Activated B cell treated with CpG ODN at 0.5 μM for 24 hours (primary cell): ENCODE data around the gene TBC1D17. TPM values are rescaled to one million over a fixed set of nuclear protein-coding genes. Genes with fewer than 3 reads are reported as not detected.

ENCODE experiments used
- ATAC-seq: fragments of 200-7000 bp; cut with Tn5 transposase; one replicate; pipeline ENCODE4 v1.10.0; 2021; ENCODE audit warnings: low read depth, mild to moderate bottlenecking, moderate library complexity
- CTCF ChIA-PET: fragments of 350-600 bp; sonication (Branson Sonifier 250); formaldehyde crosslinking; loops from one replicate; lab custom pipeline; 2021; ENCODE audit warnings: antibody characterized with exemption; lab: Charles Lee
- POLR2A ChIA-PET: fragments of 350-600 bp; sonication (Branson Sonifier 250); formaldehyde crosslinking; loops from one replicate; lab custom pipeline; 2021; ENCODE audit warnings: antibody characterized with exemption; lab: Charles Lee
- DNase-seq: peaks from one replicate; pipeline ENCODE4 v3.0.0; 2022
- H3K27ac Mint-ChIP-seq: one replicate; pipeline ENCODE4 v1.8.0; 2020; ENCODE audit warnings: mixed read lengths
- H3K27me3 Mint-ChIP-seq: one replicate; pipeline ENCODE4 v1.8.0; 2021; ENCODE audit warnings: mixed read lengths
- H3K36me3 Mint-ChIP-seq: one replicate; pipeline ENCODE4 v1.8.0; 2021; ENCODE audit warnings: low read depth, mixed read lengths
- H3K4me1 Mint-ChIP-seq: one replicate; pipeline ENCODE4 v1.8.0; 2021; ENCODE audit warnings: mixed read lengths
- H3K4me3 Mint-ChIP-seq: one replicate; pipeline ENCODE4 v1.8.0; 2020; ENCODE audit warnings: mild to moderate bottlenecking, mixed read lengths
- H3K9me3 Mint-ChIP-seq: one replicate; pipeline ENCODE4 v1.8.0; 2020; ENCODE audit warnings: mixed read lengths
- CTCF ChIP-seq: fragments of 200-600 bp; IDR thresholded peaks from one replicate; pipeline ENCODE4 v1.8.0; 2022; ENCODE audit warnings: antibody characterized with exemption, mild to moderate bottlenecking
- intact Hi-C: fragments of 100-400 bp; cut with micrococcal nuclease; formaldehyde crosslinking; loops from one replicate; pipeline ENCODE4 v1.15.1; 2024
- total RNA-seq: library from RNA; stranded (reverse); gene quantifications from 2 replicates; pipeline ENCODE4 v1.2.3, GENCODE V29; 2022

Gene TBC1D17
- total RNA-seq, 1 donor from 2014 or later = 57.0 TPM

- no peaks in the 10 kb centered on the region for H3K27me3 Mint-ChIP-seq
- POLR2A ChIA-PET = no interaction called here
- intact Hi-C loops = loop anchor here (10.0 kb wide), 2 partner anchors 758 to 878 kb away; partner anchors contain the start of genes C19orf73, GYS1, LIN7B and PPFIA3
Observed at GRCh38 chr19:49872245-49873128, 5.0 kb upstream of the TBC1D17 start.

GRCh38 chr19:49873129-49873521, 4.4 kb upstream of the TBC1D17 start:
- Mint-ChIP-seq H3K36me3 (peaks cover 8% of the 10 kb centered on the region), H3K27ac (no peak overlapping the region), H3K4me1 (peaks cover 26% of the 10 kb centered on the region), H3K4me3 (no peak overlapping the region), H3K9me3 (no peaks in the 10 kb centered on the region), H3K27me3 (no peaks in the 10 kb centered on the region)
- no peak for TF ChIP-seq CTCF
- intact Hi-C loops = loop anchor here (10.0 kb wide), 2 partner anchors 758 to 878 kb away; partner anchors contain the start of genes C19orf73, GYS1, LIN7B and PPFIA3
- no peak for DNase-seq
- CTCF ChIA-PET = no interaction called here
- POLR2A ChIA-PET = no interaction called here
- ATAC-seq = no peak

More at GRCh38 chr19:49872245-49873128, 5.0 kb upstream of the TBC1D17 start:
- ATAC-seq (no peak), DNase-seq (no peak)
- Mint-ChIP-seq H3K4me1 (peaks cover 26% of the 10 kb centered on the region), H3K27ac (no peak overlapping the region), H3K9me3 (no peaks in the 10 kb centered on the region), H3K4me3 (no peak overlapping the region), H3K36me3 (peaks cover 8% of the 10 kb centered on the region)
- CTCF ChIA-PET = no interaction called here
- no peak for TF ChIP-seq CTCF

GRCh38 chr19:49873834-49874233, 3.7 kb upstream of the TBC1D17 start:
- ChIA-PET POLR2A (interaction anchor here (0.6 to 4.5 kb wide), 2 partner anchors 56 to 533 kb away, joined by 6 to 73 read pairs; partner anchors contain the start of genes ATF5 and NUP62), CTCF (no interaction called here)
- peaks cover 12% of the 10 kb centered on the region for H3K36me3 Mint-ChIP-seq
- H3K4me1 Mint-ChIP-seq = peaks cover 33% of the 10 kb centered on the region
- intact Hi-C loops = loop anchor here (10.0 kb wide), 2 partner anchors 759 to 879 kb away; partner anchors contain the start of genes C19orf73, GYS1, LIN7B and PPFIA3
- H3K27me3 Mint-ChIP-seq = no peaks in the 10 kb centered on the region
- H3K9me3 Mint-ChIP-seq = no peaks in the 10 kb centered on the region
- ATAC-seq (no peak), DNase-seq (no peak)
- H3K4me3 Mint-ChIP-seq = no peak overlapping the region
- H3K27ac Mint-ChIP-seq = no peak overlapping the region
- TF ChIP-seq CTCF = no peak

GRCh38 chr19:49874503-49875157, 2.9 kb upstream of the TBC1D17 start:
- ATAC-seq (no peak), DNase-seq (no peak)
- intact Hi-C loops = loop anchor here (5.0 to 10.0 kb wide), 4 partner anchors 282 to 880 kb away; partner anchors contain the start of genes ALDH16A1, C19orf73, GYS1 and LIN7B
- peaks cover 19% of the 10 kb centered on the region for H3K36me3 Mint-ChIP-seq
- H3K9me3 Mint-ChIP-seq = no peaks in the 10 kb centered on the region
- TF ChIP-seq CTCF = no peak
- ChIA-PET CTCF (no interaction called here), POLR2A (interaction anchor here (1.2 to 4.5 kb wide), 3 partner anchors 24 to 55 kb away, joined by 3 to 73 read pairs (median 26); partner anchors contain the start of genes ATF5, NUP62 and PTOV1)
- no peak overlapping the region for H3K4me3 Mint-ChIP-seq
- no peak overlapping the region for H3K27ac Mint-ChIP-seq
- H3K4me1 Mint-ChIP-seq = peaks cover 38% of the 10 kb centered on the region
- no peaks in the 10 kb centered on the region for H3K27me3 Mint-ChIP-seq
